GM12801 (cell line): Measurements from ENCODE around the gene AGFG2.

Experiments used
- CTCF ChIP-seq: IDR thresholded peaks from one replicate; pipeline ENCODE4 v1.5.1; 2011; ENCODE audit warnings: control low read depth; ENCODE audit not compliant: insufficient read length; ENCODE audit errors: extremely low read depth

AGFG2 gene

GRCh38 chr7:100546926-100547800, 8.2 kb downstream of the AGFG2 start:
- TF ChIP-seq CTCF, result no peak

- no peak for TF ChIP-seq CTCF
Measured at GRCh38 chr7:100547872-100548271, 8.9 kb downstream of the AGFG2 start.

- TF ChIP-seq CTCF, result no peak
Measured at GRCh38 chr7:100552532-100552931, 13.5 kb downstream of the AGFG2 start.

- no peak for TF ChIP-seq CTCF
Measured at GRCh38 chr7:100553032-100553431, 14.0 kb downstream of the AGFG2 start.

GRCh38 chr7:100555701-100556100, 16.7 kb downstream of the AGFG2 start:
- no peak for TF ChIP-seq CTCF

GRCh38 chr7:100556541-100556940, 17.5 kb downstream of the AGFG2 start:
- no peak for TF ChIP-seq CTCF

- no peak for TF ChIP-seq CTCF
Measured at GRCh38 chr7:100559127-100559526, 20.1 kb downstream of the AGFG2 start.
